Type B pancreatic cell (in vitro differentiated cells): ENCODE results near the gene MRPL44. TPM values are rescaled to one million over a fixed set of nuclear protein-coding genes. Genes with fewer than 3 reads are reported as not detected.
A peak's percentile ranks its signal among the peaks of the same experiment; 100 is the strongest.

Experiments
- DNase-seq: peaks from one replicate; pipeline ENCODE4 v3.0.0; 2021; ENCODE audit warnings: mixed read lengths; ENCODE audit not compliant: unreplicated experiment; ENCODE audit errors: extremely low spot score
- H3K27ac Mint-ChIP-seq: 2 replicates; pipeline ENCODE4 v1.8.0; 2021; ENCODE audit warnings: mild to moderate bottlenecking, mixed read lengths
- H3K27me3 Mint-ChIP-seq: 2 replicates; pipeline ENCODE4 v1.8.0; 2021; ENCODE audit warnings: mixed read lengths
- H3K36me3 Mint-ChIP-seq: 2 replicates; pipeline ENCODE4 v1.8.0; 2021; ENCODE audit warnings: mixed read lengths
- H3K4me1 Mint-ChIP-seq: one replicate; pipeline ENCODE4 v1.8.0; 2021; ENCODE audit warnings: mixed read lengths; ENCODE audit not compliant: unreplicated experiment
- H3K4me3 Mint-ChIP-seq: 2 replicates; pipeline ENCODE4 v1.8.0; 2021; ENCODE audit warnings: mild to moderate bottlenecking, mixed read lengths
- H3K9me3 Mint-ChIP-seq: 2 replicates; pipeline ENCODE4 v1.8.0; 2021; ENCODE audit warnings: mixed read lengths
- total RNA-seq: library from RNA; stranded (reverse); gene quantifications from 2 replicates; pipeline ENCODE4 v1.2.1, GENCODE V29; 2021; ENCODE audit warnings: low replicate concordance
- TF ChIP-seq, protein P1 (sequence below): fragments of 200-600 bp; sonication (generic); conservative IDR thresholded peaks from 2 replicates; pipeline ENCODE4 v1.5.0; 2021; ENCODE audit warnings: antibody characterized with exemption, mild to moderate bottlenecking

The MRPL44 gene
- total RNA-seq, 1 donor from 2014 or later, result 29.2 TPM

DNA sequence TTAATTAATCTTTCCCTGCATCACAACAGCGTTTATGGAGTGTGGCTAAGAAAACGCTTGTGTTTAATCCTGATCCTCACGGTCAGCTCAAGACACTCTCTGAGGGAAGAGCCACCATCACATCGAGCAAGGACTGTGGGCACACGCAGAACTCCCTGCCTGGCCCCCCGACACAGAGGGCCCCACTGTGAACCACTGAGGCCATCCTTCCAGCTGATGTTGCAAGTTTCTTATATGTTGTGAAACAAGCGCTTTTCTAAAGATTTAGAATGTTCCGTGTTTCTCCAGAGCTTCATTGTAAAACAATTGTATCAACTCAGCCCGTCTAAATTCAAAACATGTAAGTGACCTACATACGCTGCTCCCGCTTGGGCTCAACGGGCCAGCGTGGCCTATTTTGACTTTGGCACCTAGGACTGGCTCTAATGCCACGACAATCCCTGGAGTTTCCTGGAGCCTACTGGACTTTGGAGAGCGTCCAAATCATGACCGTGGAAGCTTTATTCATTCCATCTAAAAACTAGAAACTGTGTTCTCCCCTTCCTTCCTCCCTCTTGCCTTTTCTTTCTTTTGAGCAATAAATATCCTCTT is 46.9 kb downstream of the MRPL44 start:
- Mint-ChIP-seq H3K27ac (no peak overlapping the region), H3K27me3 (no peaks in the 10 kb centered on the region), H3K4me1 (peaks cover 7% of the 10 kb centered on the region), H3K4me3 (no peak overlapping the region), H3K36me3 (no peaks in the 10 kb centered on the region), H3K9me3 (no peaks in the 10 kb centered on the region)
- TF ChIP-seq, protein P1, sequence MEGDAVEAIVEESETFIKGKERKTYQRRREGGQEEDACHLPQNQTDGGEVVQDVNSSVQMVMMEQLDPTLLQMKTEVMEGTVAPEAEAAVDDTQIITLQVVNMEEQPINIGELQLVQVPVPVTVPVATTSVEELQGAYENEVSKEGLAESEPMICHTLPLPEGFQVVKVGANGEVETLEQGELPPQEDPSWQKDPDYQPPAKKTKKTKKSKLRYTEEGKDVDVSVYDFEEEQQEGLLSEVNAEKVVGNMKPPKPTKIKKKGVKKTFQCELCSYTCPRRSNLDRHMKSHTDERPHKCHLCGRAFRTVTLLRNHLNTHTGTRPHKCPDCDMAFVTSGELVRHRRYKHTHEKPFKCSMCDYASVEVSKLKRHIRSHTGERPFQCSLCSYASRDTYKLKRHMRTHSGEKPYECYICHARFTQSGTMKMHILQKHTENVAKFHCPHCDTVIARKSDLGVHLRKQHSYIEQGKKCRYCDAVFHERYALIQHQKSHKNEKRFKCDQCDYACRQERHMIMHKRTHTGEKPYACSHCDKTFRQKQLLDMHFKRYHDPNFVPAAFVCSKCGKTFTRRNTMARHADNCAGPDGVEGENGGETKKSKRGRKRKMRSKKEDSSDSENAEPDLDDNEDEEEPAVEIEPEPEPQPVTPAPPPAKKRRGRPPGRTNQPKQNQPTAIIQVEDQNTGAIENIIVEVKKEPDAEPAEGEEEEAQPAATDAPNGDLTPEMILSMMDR, result no peak
- no peak for DNase-seq

DNA sequence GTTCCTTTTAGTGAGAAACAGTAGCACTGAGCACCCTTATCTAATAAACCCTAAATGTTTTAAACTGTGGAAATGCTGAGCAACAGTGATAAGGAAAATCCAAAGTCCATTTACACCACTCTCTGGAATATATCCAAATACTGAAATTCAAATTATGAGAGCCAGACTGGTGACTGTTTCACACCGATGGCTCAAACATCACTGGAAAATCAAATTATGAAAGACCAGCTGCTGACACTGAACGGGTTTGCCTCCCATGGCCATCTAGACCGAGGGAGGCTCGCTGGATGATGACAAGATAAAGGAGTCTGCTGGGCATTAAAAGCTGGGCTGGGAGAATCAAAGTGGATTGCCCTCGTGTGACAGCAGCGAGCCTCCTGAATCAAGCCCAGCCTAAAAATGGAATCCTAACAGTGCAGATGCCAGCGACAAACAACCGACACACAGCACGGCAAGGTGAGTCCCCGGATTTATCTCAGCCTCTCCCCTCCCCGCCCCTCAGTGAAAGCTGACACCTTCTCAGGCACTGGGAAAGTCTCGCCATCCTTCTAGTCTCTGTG is 51.5 kb downstream of the MRPL44 start:
- TF ChIP-seq, protein P1, result no peak
- peak overlapping the region; percentile 92 for H3K27ac Mint-ChIP-seq
- H3K4me1 Mint-ChIP-seq, result peaks cover 7% of the 10 kb centered on the region
- H3K36me3 Mint-ChIP-seq, result peaks cover 6% of the 10 kb centered on the region
- H3K4me3 Mint-ChIP-seq, result peak overlapping the region; percentile 29
- peaks cover 7% of the 10 kb centered on the region for H3K9me3 Mint-ChIP-seq
- H3K27me3 Mint-ChIP-seq, result no peaks in the 10 kb centered on the region
- no peak for DNase-seq

DNA sequence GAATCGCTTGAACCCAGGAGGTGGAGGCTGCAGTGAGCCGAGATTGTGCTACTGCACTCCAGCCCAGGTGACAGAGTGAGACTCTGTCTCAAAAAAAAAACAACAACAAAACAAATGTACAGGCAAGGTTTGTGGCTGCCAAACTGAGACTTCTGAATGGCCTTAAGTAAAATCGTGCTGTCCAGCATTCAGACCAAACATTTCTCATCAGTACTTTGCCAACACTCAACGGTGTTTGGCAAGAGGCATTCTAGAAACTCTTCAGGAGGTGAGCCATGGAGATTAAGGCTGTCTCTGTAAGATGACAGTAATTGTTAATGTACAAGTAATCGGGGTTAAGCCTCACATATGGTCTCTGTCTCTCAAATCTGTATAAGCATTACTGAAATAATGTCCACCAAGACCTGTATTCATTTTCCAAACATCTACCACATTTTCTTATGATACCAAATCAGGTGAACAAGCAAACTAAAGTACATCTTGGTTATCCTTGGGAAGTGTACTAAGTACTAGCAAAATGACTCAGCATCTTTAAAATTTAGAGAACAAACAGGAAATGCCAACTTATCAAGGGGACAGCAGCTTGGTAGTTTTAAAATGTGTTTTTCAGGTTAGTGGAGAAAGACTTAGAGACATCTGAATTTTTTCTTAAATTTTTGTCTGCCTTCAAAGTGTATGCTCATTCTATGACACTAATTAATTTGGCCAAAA is 52.5 kb downstream of the MRPL44 start:
- Mint-ChIP-seq H3K4me3 (peak overlapping the region; percentile 35), H3K27ac (peak overlapping the region; percentile 92), H3K36me3 (peaks cover 6% of the 10 kb centered on the region), H3K9me3 (peaks cover 7% of the 10 kb centered on the region), H3K27me3 (no peaks in the 10 kb centered on the region), H3K4me1 (peaks cover 7% of the 10 kb centered on the region)
- no peak for DNase-seq
- TF ChIP-seq, protein P1, result no peak

DNA sequence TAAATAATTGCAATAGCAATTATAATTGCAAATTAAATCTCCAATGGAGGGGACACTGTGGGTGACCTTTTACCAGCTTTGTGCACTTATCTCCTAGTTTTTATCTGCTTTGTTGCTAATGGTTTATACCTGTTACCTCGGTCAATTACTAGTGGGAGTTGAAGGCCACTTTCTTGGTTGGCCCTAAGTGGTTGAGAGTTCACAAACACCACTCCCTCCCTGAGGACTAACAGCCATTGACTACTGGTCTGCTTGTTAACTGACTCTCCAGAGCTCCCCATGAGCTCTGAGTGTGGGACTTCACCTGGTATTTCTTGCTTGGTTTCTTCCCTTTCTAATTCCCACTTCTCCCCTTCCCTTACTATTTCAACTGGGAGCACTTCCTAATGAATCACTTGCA is 54.6 kb downstream of the MRPL44 start:
- DNase-seq, result no peak
- Mint-ChIP-seq H3K4me3 (no peak overlapping the region), H3K4me1 (peaks cover 7% of the 10 kb centered on the region), H3K27me3 (no peaks in the 10 kb centered on the region), H3K27ac (no peak overlapping the region), H3K36me3 (peaks cover 6% of the 10 kb centered on the region), H3K9me3 (peaks cover 7% of the 10 kb centered on the region)
- TF ChIP-seq, protein P1, result no peak

DNA sequence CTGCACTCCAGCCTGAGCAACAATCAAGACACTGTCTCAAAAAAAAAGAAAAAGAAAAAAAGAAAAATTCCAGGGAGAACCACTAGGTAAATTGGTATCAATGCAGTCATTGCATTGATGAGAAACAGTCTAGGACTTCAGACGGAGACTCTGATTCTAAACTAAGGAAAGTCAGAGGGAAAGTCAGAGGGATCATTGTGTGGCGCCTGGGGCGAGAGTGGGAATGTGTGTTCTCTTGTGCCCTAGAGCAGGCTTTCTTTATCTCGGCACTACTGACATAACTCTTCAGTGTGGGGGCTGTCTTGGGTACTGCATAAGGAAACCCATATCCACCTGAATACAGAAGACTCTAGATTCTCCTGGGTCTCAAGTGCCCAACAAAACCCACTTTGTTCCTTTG is 57.1 kb downstream of the MRPL44 start:
- Mint-ChIP-seq H3K4me3 (no peak overlapping the region), H3K4me1 (no peaks in the 10 kb centered on the region), H3K27ac (no peak overlapping the region), H3K27me3 (no peaks in the 10 kb centered on the region), H3K36me3 (peaks cover 6% of the 10 kb centered on the region), H3K9me3 (peaks cover 7% of the 10 kb centered on the region)
- TF ChIP-seq, protein P1, result no peak
- DNase-seq, result no peak
